Fibroblast of the aortic adventitia (primary cell): Measurements from ENCODE around the gene NUB1. TPM values are rescaled to one million over a fixed set of nuclear protein-coding genes. Genes with fewer than 3 reads are reported as not detected.

ENCODE experiments used
- DNase-seq: peaks from one replicate; pipeline ENCODE4 v3.0.0-alpha.2; 2010; ENCODE audit warnings: low read depth
- H3K4me3 ChIP-seq: 2 replicates; pipeline ENCODE4 v1.5.1; 2011; ENCODE audit warnings: low read depth, mild to moderate bottlenecking, control low read depth, low read length, moderate library complexity
- total RNA-seq: library from RNA; depleted of rRNA; stranded (reverse); fragments of >200 nt; gene quantifications from 2 replicates; pipeline ENCODE4 v1.2.3, GENCODE V29; 2012; ENCODE audit warnings: low replicate concordance
- TF ChIP-seq, protein P1 (sequence below): IDR thresholded peaks from 2 replicates; pipeline ENCODE4 v1.5.1; 2011; ENCODE audit warnings: mild to moderate bottlenecking, low read length, control low read depth, inconsistent platforms; ENCODE audit not compliant: insufficient read depth

Gene NUB1
- total RNA-seq, 1 donor, result 46.5 TPM

DNA sequence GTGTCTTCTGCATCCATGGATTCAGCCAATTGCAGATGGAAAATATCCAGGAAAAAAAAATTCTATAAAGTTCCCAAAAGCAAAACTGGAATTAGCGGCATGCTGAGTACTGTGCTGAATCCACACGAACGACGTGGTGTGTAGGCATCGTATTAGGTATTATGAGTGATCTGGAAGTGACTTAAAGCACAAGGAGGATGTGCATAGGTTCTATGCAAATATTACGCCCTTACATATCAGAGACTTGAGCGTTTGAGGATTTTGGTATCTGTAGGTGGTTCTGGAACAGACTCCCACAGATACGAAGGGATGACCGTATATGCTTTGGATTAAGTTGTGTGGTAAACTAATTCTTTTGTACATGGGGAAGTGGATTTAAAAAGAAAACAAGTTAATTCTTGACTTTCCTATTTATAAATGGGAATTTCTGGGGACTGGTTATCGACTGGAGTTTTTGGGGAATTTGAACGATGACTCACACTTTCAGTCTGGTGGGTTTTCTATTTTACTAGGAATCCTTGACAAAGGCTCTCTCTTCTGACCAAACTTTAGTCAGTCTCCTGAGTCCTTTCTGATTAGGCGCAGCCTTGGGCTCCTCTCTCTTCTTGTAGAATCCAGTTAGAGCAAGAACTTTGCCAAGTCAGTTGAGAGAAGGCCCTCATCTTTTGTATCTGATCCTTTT lies 5.4 kb upstream of the NUB1 start:
- TF ChIP-seq, protein P1, sequence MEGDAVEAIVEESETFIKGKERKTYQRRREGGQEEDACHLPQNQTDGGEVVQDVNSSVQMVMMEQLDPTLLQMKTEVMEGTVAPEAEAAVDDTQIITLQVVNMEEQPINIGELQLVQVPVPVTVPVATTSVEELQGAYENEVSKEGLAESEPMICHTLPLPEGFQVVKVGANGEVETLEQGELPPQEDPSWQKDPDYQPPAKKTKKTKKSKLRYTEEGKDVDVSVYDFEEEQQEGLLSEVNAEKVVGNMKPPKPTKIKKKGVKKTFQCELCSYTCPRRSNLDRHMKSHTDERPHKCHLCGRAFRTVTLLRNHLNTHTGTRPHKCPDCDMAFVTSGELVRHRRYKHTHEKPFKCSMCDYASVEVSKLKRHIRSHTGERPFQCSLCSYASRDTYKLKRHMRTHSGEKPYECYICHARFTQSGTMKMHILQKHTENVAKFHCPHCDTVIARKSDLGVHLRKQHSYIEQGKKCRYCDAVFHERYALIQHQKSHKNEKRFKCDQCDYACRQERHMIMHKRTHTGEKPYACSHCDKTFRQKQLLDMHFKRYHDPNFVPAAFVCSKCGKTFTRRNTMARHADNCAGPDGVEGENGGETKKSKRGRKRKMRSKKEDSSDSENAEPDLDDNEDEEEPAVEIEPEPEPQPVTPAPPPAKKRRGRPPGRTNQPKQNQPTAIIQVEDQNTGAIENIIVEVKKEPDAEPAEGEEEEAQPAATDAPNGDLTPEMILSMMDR, result no peak
- H3K4me3 ChIP-seq, result no peak overlapping the region
- DNase-seq, result no peak

DNA sequence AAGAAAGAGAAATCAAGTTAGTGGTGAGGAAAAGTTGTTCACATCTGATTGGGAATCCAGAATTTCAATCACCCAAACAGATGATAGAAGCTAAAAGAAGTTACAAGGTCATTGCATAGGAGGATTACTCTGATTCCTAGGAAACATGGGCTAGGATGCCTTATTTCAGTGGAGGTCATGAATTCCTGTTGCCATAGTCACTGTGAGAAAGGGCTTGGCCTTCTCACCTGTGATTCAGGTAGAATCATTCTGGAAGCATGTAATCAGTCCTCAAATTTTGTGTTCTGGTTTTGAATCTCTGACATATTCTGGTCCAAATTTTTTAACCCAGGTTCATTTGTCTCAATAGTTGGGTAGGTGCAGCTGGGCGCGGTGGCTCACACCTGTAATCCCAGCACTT lies 4.3 kb upstream of the NUB1 start:
- no peak for DNase-seq
- TF ChIP-seq, protein P1, result no peak
- no peak overlapping the region for H3K4me3 ChIP-seq

DNA sequence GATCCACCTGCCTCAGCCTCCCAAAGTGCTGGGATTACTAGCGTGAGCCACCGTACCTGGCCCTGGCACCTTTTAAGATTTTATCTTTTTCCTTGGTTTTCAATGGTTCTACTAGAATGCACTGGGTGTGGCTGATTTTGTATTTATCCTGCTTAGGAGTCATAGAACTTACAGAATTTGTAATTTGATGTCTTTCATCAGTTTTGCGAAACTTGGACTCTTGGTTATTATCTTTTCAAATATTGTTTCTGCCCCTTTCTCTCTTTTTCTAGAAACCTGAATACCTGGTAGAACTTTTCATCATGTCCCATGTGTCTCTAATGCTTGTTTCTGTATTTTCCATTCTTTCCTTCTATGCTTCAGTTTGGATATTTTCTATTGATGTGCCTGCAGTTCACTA lies 2.8 kb upstream of the NUB1 start:
- H3K4me3 ChIP-seq, result no peak overlapping the region
- TF ChIP-seq, protein P1, result no peak
- no peak for DNase-seq

DNA sequence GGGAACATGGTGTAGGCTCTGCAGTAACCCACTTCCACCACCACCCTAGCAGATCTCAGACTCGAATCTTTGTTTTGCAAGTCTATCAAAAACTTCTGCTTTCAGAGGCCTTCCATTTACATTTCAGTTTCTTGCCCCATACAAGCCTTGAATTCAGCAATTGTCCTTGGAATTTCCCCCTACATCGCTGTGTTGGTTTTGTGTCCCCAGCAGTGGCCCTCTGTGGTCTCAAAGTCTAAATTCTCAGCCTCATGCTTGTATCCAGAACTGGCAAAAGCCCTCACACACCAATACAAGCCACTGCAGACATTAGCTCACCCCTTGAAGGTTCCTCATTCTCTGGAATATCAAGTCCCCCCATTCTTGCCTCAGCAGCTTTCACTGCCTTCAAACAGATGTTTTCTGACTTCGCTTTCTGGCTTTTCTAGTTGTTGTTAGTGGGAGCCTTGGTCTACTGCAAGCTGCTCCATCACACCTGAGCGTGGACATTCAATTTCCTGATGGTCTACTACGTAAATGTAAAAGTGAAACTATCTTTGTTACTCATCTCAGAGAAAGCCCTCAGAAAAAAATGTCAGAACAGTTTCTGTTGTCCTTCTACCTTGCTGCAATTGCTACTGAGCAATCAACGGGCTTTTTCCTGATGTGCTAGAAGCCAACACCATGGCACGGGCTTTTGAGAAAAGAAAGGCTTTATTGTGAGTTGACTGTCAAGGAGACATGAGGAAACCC lies 1.8 kb upstream of the NUB1 start:
- TF ChIP-seq, protein P1, result no peak
- no peak overlapping the region for H3K4me3 ChIP-seq
- no peak for DNase-seq

DNA sequence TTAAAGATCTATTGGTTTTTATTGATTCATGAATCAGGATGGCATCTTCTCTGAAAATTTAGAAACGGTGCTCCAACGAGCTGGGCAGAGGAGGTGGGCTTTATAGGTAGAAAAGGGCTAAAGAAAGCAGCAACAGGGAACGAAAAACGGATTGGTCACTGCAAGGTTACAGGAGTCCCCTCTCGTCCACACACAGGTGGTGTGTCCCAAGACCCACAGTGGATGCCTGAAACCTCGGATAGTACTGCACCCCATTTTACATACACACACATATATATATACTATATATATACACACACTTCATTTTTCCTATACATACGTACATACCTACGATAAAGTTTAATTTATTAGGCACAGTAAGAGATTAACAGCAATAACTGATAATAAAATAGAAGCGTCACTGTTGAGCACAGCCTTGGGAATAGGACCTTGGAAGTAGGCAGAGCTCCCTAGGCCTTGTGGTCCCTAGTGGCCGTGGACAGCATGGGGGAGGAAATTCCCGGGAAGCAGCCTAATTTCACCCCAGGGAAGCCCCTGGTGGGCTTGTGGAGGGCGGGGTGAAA lies 737 bp upstream of the NUB1 start:
- no peak for DNase-seq
- TF ChIP-seq, protein P1, result peak; percentile 21
- H3K4me3 ChIP-seq, result peak overlapping the region; percentile 49

DNA sequence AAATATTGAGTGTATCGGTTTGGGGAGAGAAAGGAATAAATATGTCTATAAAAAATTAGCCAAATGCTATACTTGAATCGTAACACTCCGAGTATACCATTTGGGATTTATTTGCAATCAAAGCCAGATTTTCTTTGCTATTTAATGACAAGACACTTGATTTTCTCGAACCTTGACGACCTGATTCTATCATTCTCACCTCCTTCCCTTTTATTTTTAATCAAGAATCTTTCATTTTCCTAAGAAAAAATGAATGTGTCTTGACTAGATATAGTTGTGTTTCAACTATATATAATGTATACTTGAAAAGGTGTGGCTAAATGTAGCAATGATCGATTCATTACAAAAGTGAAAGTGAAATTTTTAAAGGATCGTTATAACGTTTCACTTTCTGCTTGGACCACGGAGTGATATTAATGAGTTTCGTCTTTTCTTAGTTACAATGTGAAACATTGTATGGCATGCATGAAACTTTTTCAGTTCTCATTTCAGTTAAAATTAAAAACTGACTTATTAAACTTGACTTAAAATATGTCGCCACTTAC lies 562 bp downstream of the NUB1 start:
- DNase-seq, result no peak
- TF ChIP-seq, protein P1, result no peak
- H3K4me3 ChIP-seq, result peak overlapping the region; percentile 81
